ENCODE results near the gene ZNF543. TPM values are rescaled to one million over a fixed set of nuclear protein-coding genes. Genes with fewer than 3 reads are reported as not detected.

ZNF543 gene
- total RNA-seq, 1 experiment from 2014 or later = 8.4 TPM

DNA sequence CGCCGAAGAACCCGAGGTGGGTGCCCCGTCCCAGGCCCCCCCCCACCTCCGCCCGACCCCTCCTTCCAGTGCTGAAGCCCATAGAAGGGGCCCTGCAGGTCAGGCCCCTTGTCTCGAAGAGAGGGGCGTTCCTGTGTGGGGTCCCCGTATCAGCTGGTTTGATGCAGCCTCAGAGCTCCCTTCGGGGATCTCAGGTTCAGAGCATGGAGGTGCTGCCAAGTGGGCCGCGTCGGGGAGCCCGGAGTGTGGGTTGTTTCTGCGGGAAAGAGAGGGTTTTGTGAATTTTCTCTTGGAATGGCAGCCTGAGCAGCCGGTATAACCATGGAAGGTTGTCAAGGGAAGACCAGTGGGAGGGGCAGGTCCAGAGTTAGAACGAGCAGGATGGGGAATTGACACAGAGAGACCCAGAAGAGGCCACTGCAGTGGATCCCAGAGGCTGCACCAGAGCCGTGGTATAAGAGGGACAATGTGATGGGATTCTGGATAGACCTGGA, 43.5 kb downstream of the ZNF543 start:
- no peak overlapping the region for H4K91ac ChIP-seq (ENCODE audit: insufficient read length, low read depth, low read length)
- no peak overlapping the region for H3K4ac ChIP-seq (ENCODE audit: low read depth, low read length)
- H3K9me3 ChIP-seq (ENCODE audit: control insufficient read depth, low read depth, low read length) = no peaks in the 10 kb centered on the region
- H2BK15ac ChIP-seq (ENCODE audit: low read depth, low read length) = no peak overlapping the region
- H3K36me3 Mint-ChIP-seq (ENCODE audit: insufficient read depth in 1 of 3, low read depth in 3 of 3) = peaks cover 0 to 4% (median 0%) of the 10 kb centered on the region in 3 experiments; a peak in 3 of 7 replicates
- H2AK5ac ChIP-seq (ENCODE audit: insufficient read length, low read length) = no peak overlapping the region
- no peaks in the 10 kb centered on the region for H3K79me1 ChIP-seq (ENCODE audit: insufficient read depth, low read depth, low read length, poor library complexity, severe bottlenecking)
- WGBS (ENCODE audit: extremely low coverage, insufficient read length, low lambda C conversion rate) = no CpG with 5 or more reads among the region's 18 CpGs
- no peak overlapping the region for H3K23ac ChIP-seq (ENCODE audit: insufficient read length, low read depth, low read length)
- no peak overlapping the region for H3T11ph ChIP-seq (ENCODE audit: low read length)
- no peak overlapping the region for H3K56ac ChIP-seq (ENCODE audit: insufficient read length, low read depth, low read length)
- no peaks in the 10 kb centered on the region for H3K9me3 Mint-ChIP-seq
- no peak overlapping the region for H4K8ac ChIP-seq (replicated peaks; ENCODE audit: insufficient read length, low read depth, low read length)
- H3K4me2 ChIP-seq (ENCODE audit: insufficient read depth, insufficient read length, low read length) = peak overlapping the region; percentile 93
- no peaks in the 10 kb centered on the region for H3K27me3 ChIP-seq (ENCODE audit: insufficient read depth, low read length)
- no peaks in the 10 kb centered on the region for H3K27me3 Mint-ChIP-seq (ENCODE audit: low read depth)
- TF ChIP-seq, protein P1, sequence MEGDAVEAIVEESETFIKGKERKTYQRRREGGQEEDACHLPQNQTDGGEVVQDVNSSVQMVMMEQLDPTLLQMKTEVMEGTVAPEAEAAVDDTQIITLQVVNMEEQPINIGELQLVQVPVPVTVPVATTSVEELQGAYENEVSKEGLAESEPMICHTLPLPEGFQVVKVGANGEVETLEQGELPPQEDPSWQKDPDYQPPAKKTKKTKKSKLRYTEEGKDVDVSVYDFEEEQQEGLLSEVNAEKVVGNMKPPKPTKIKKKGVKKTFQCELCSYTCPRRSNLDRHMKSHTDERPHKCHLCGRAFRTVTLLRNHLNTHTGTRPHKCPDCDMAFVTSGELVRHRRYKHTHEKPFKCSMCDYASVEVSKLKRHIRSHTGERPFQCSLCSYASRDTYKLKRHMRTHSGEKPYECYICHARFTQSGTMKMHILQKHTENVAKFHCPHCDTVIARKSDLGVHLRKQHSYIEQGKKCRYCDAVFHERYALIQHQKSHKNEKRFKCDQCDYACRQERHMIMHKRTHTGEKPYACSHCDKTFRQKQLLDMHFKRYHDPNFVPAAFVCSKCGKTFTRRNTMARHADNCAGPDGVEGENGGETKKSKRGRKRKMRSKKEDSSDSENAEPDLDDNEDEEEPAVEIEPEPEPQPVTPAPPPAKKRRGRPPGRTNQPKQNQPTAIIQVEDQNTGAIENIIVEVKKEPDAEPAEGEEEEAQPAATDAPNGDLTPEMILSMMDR (conservative IDR thresholded peaks at IDR 0.05) = no peak
- no peak overlapping the region for H3K14ac ChIP-seq (ENCODE audit: insufficient read depth, low read length)
- peak overlapping the region; percentile 52 for H3K9ac ChIP-seq (ENCODE audit: extremely low read depth, insufficient read length, low read length)
- peaks cover 4% of the 10 kb centered on the region; the same call in 1 of the 2 replicates for H3K79me2 ChIP-seq (ENCODE audit: insufficient read depth, low read length)
- H3K4me1 ChIP-seq (ENCODE audit: insufficient read depth, low read length) = no peaks in the 10 kb centered on the region
- no peak overlapping the region for H2BK20ac ChIP-seq (ENCODE audit: low read depth, low read length, poor library complexity, severe bottlenecking)
- peaks cover 9 to 11% of the 10 kb centered on the region in 2 experiments for H3K4me1 Mint-ChIP-seq
- no peak overlapping the region for H2AFZ ChIP-seq (ENCODE audit: low read length)
- no peak for DNase-seq
- no peak overlapping the region for H2BK120ac ChIP-seq (ENCODE audit: low read depth, low read length, poor library complexity, severe bottlenecking)
- peaks cover 5% of the 10 kb centered on the region for H3K23me2 ChIP-seq (ENCODE audit: insufficient read length, low read depth, low read length, poor library complexity, severe bottlenecking)
- H3K27ac Mint-ChIP-seq = peak overlapping the region in 2 of 3 experiments; percentile 89 to 94; a peak in 4 of 7 replicates
- H2BK5ac ChIP-seq (ENCODE audit: insufficient read length, low read length) = no peak overlapping the region
- H3K4me3 Mint-ChIP-seq = peak overlapping the region; percentile 88 to 92
- no peak overlapping the region for H3K27ac ChIP-seq (ENCODE audit: insufficient read length, low read depth, low read length)
- H4K20me1 ChIP-seq (ENCODE audit: control insufficient read depth, insufficient read depth, insufficient read length) = no peaks in the 10 kb centered on the region
- no peak overlapping the region for H4K5ac ChIP-seq (ENCODE audit: insufficient read length, low read depth, low read length)
- no peak overlapping the region for H2BK12ac ChIP-seq (ENCODE audit: insufficient read length, low read depth, low read length)
- H3K18ac ChIP-seq (ENCODE audit: insufficient read length, low read depth, low read length) = no peak overlapping the region

All from H9 (cell line).